Small intestine (tissue), 7 donors: Measurements from ENCODE around the gene USP12. TPM values are rescaled to one million over a fixed set of nuclear protein-coding genes. Genes with fewer than 3 reads are reported as not detected.

Source experiments
- DNase-seq, 2 donors: peaks; one replicate each; pipeline versions ENCODE4 v3.0.0 to v3.0.0-alpha.2; 2013
- FAIRE-seq: peaks from 2 replicates; lab custom pipeline; 2012; peaks lifted over from hg19 to GRCh38; lab: Jason Lieb, UNC
- H3K27ac ChIP-seq, 3 donors: one replicate each; pipeline ENCODE4 v1.5.1; 2013; ENCODE audit warnings: low read length in 2 of 3, mild to moderate bottlenecking in 2 of 3, control low read depth in 1 of 3, inconsistent platforms in 1 of 3, low read depth in 1 of 3, moderate library complexity in 1 of 3
- H3K27me3 ChIP-seq, 3 donors: one replicate each; pipeline ENCODE4 v1.6.1; 2013; ENCODE audit warnings: low read length in 3 of 3, inconsistent platforms in 1 of 3; ENCODE audit not compliant: control insufficient read depth in 3 of 3, insufficient read depth in 3 of 3
- H3K36me3 ChIP-seq, 3 donors: one replicate each; pipeline ENCODE4 v1.6.1; 2013; ENCODE audit warnings: low read length in 3 of 3, inconsistent platforms in 1 of 3, low read depth in 1 of 3, mild to moderate bottlenecking in 1 of 3, moderate library complexity in 1 of 3; ENCODE audit not compliant: control insufficient read depth in 3 of 3, insufficient read depth in 2 of 3
- H3K4me1 ChIP-seq, 3 donors: one replicate each; pipeline ENCODE4 v1.6.1; 2013; ENCODE audit warnings: low read length in 2 of 3, inconsistent platforms in 1 of 3, low read depth in 1 of 3, mild to moderate bottlenecking in 1 of 3, moderate library complexity in 1 of 3; ENCODE audit not compliant: control insufficient read depth in 3 of 3, insufficient read depth in 2 of 3
- H3K4me3 ChIP-seq, 3 donors: one replicate each; pipeline ENCODE4 v1.5.1; 2013; ENCODE audit warnings: low read length in 3 of 3, control low read depth in 1 of 3, inconsistent platforms in 1 of 3, low read depth in 1 of 3, mild to moderate bottlenecking in 1 of 3, moderate library complexity in 1 of 3
- H3K9me3 ChIP-seq, 2 donors: one replicate each; pipeline ENCODE4 v1.6.1; 2013; ENCODE audit warnings: low read depth in 1 of 2, low read length in 1 of 2; ENCODE audit not compliant: control insufficient read depth in 2 of 2, insufficient read depth in 1 of 2
- WGBS, 3 donors: extraction: QIAGEN DNeasy Blood & Tissue Kit; methylation state at CpG; one replicate each; pipeline ENCODE4 v1.1.7; 2013; 5-methylcytosine and 5-hydroxymethylcytosine counted together
- polyA plus RNA-seq, 4 donors: library from polyadenylated mRNA; stranded (reverse) in 3 of 4; unstranded in 1 of 4; fragments of 200-250 nt in 3 of 4; fragments of 120-200 nt in 1 of 4; gene quantifications; one replicate each; pipeline versions ENCODE4 v1.2.1 to v1.2.3, GENCODE V29; 2013
- donor health status: healthy with polysubstance abuse.
- donor health status: control.
- donor health status: control.
- donor health status: Bipolar disorder and iron deficiency.
- donor health status: healthy.

Gene USP12
- polyA plus RNA-seq, 4 donors, result 12.3 to 45.6 (median 20.7) TPM

- Histone ChIP-seq H3K36me3 (no peaks in the 10 kb centered on the region), H3K9me3 (peaks cover 0 to 3% of the 10 kb centered on the region in 2 donors), H3K27me3 (no peaks in the 10 kb centered on the region), H3K27ac (no peak overlapping the region), H3K4me3 (no peak overlapping the region), H3K4me1 (peaks cover 0 to 27% (median 0%) of the 10 kb centered on the region in 3 donors)
- FAIRE-seq (no peak), DNase-seq (peak; percentile 30 to 43)
- 66 to 75% (median 67%) methylated on average over 3 of the region's 3 CpGs for WGBS, 3 donors
Measured at GRCh38 chr13:27203854-27204253, 32.2 kb upstream of the USP12 start.

- no peak overlapping the region for H3K27ac ChIP-seq
- H3K36me3 ChIP-seq, result no peaks in the 10 kb centered on the region
- no peaks in the 10 kb centered on the region for H3K27me3 ChIP-seq
- DNase-seq, result no peak
- H3K9me3 ChIP-seq, result no peaks in the 10 kb centered on the region
- H3K4me1 ChIP-seq, result peaks cover 0 to 27% (median 0%) of the 10 kb centered on the region in 3 donors
- 91 to 97% (median 96%) methylated on average over 4 of the region's 4 CpGs for WGBS, 3 donors
- no peak overlapping the region for H3K4me3 ChIP-seq
- no peak for FAIRE-seq
Measured at GRCh38 chr13:27203186-27203585, 31.6 kb upstream of the USP12 start.

DNA sequence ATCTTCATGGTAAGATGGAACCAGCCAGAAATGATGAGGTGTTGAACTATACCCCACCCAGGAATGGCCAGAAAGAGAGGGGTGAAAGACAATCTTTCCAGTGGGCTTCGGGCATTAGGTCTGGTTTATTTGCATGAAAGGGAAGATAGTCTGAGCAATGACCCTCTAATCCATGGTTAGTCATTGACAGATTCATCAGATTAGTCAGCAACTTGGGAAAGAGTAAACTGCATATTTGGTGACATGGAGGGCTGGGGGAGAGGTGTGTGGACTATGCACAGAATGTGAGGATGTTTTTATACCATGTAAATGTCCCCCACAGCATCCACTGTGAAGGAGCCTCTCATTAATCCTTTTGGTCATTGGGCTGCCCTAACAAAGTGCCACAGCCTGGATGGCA, 30.1 kb upstream of the USP12 start:
- H3K4me1 ChIP-seq, result peaks cover 0 to 27% (median 0%) of the 10 kb centered on the region in 3 donors
- no peaks in the 10 kb centered on the region for H3K27me3 ChIP-seq
- DNase-seq (no peak), FAIRE-seq (no peak)
- H3K9me3 ChIP-seq, result peaks cover 0 to 5% of the 10 kb centered on the region in 2 donors
- no peaks in the 10 kb centered on the region for H3K36me3 ChIP-seq
- WGBS, 3 donors, result 68 to 92% (median 90%) methylated on average over 1 of the region's 1 CpG
- no peak overlapping the region for H3K4me3 ChIP-seq
- H3K27ac ChIP-seq, result peak overlapping the region in 1 of 3 donors; percentile 44

- peak in 1 of 2 donors; percentile 39 for DNase-seq
- H3K4me1 ChIP-seq, result peaks cover 0 to 27% (median 0%) of the 10 kb centered on the region in 3 donors
- H3K4me3 ChIP-seq, result no peak overlapping the region
- no peaks in the 10 kb centered on the region for H3K36me3 ChIP-seq
- peaks cover 0 to 1% (median 0%) of the 10 kb centered on the region in 3 donors for H3K27me3 ChIP-seq
- WGBS, 3 donors, result 75 to 96% (median 81%) methylated on average over 1 of the region's 1 CpG
- peaks cover 0 to 5% of the 10 kb centered on the region in 2 donors for H3K9me3 ChIP-seq
- peak overlapping the region in 1 of 3 donors; percentile 44 for H3K27ac ChIP-seq
- FAIRE-seq, result no peak
Measured at GRCh38 chr13:27200413-27201070, 28.9 kb upstream of the USP12 start.

- DNase-seq (no peak), FAIRE-seq (no peak)
- WGBS, 3 donors, result 61 to 63% (median 61%) methylated on average over 2 of the region's 2 CpGs
- no peak overlapping the region for H3K4me3 ChIP-seq
- H3K9me3 ChIP-seq, result peaks cover 0 to 5% of the 10 kb centered on the region in 2 donors
- peaks cover 0 to 1% (median 0%) of the 10 kb centered on the region in 3 donors for H3K27me3 ChIP-seq
- no peaks in the 10 kb centered on the region for H3K36me3 ChIP-seq
- H3K4me1 ChIP-seq, result peaks cover 0 to 27% (median 0%) of the 10 kb centered on the region in 3 donors
- peak overlapping the region in 1 of 3 donors; percentile 44 for H3K27ac ChIP-seq
Measured at GRCh38 chr13:27199696-27200095, 28.1 kb upstream of the USP12 start.

- H3K27ac ChIP-seq, result peak overlapping the region in 1 of 3 donors; percentile 44
- DNase-seq (peak in 1 of 2 donors; percentile 59), FAIRE-seq (no peak)
- H3K4me3 ChIP-seq, result no peak overlapping the region
- H3K4me1 ChIP-seq, result peaks cover 0 to 27% (median 0%) of the 10 kb centered on the region in 3 donors
- WGBS, 3 donors, result 69 to 75% (median 71%) methylated on average over 3 of the region's 3 CpGs
- peaks cover 0 to 1% (median 0%) of the 10 kb centered on the region in 3 donors for H3K27me3 ChIP-seq
- peaks cover 0 to 5% of the 10 kb centered on the region in 2 donors for H3K9me3 ChIP-seq
- no peaks in the 10 kb centered on the region for H3K36me3 ChIP-seq
Measured at GRCh38 chr13:27199211-27199610, 27.6 kb upstream of the USP12 start.

- DNase-seq, result peak; percentile 35 to 80
- Histone ChIP-seq H3K4me3 (no peak overlapping the region), H3K36me3 (no peaks in the 10 kb centered on the region), H3K9me3 (peaks cover 0 to 5% of the 10 kb centered on the region in 2 donors), H3K4me1 (peaks cover 0 to 11% (median 0%) of the 10 kb centered on the region in 3 donors), H3K27me3 (peaks cover 0 to 1% (median 0%) of the 10 kb centered on the region in 3 donors), H3K27ac (no peak overlapping the region)
- whole genome bisulfite sequencing, 3 donors, result 32 to 52% (median 40%) methylated on average over 9 of the region's 9 CpGs
- no peak for FAIRE-seq
Measured at GRCh38 chr13:27194895-27195764, 23.5 kb upstream of the USP12 start.

DNA sequence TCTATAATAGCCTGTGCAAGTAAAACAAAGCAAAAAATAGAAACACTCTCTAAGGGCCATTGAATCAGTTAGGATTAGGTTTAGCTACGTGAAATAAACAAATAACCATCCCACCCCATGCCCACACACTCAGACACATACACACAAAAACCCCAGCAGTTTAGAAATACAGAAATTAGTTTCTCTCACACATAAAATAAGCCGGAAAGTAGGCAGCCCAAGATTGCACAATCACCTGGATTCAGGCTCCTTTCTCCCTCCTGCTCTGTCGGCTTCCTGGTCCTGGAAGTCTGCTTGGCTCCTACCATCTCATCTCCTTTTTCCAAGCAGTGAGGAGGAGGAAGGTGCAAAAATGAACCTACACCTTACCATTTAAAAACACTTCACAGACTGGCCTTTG, 22.6 kb upstream of the USP12 start:
- no peak overlapping the region for H3K4me3 ChIP-seq
- peaks cover 0 to 1% (median 0%) of the 10 kb centered on the region in 3 donors for H3K27me3 ChIP-seq
- FAIRE-seq, result no peak
- H3K4me1 ChIP-seq, result peaks cover 0 to 3% (median 0%) of the 10 kb centered on the region in 3 donors
- no peak for DNase-seq
- WGBS, 3 donors, result 76 to 80% (median 76%) methylated on average over 3 of the region's 3 CpGs
- H3K27ac ChIP-seq, result no peak overlapping the region
- H3K36me3 ChIP-seq, result no peaks in the 10 kb centered on the region
- H3K9me3 ChIP-seq, result peaks cover 0 to 5% of the 10 kb centered on the region in 2 donors
